GM12801 (cell line): ENCODE data around the gene MEAF6.

ENCODE experiments used
- TF ChIP-seq, protein P1 (sequence below): IDR thresholded peaks from one replicate; pipeline ENCODE4 v1.5.1; 2011; ENCODE audit warnings: control low read depth; ENCODE audit not compliant: insufficient read length; ENCODE audit errors: extremely low read depth

MEAF6 gene

DNA sequence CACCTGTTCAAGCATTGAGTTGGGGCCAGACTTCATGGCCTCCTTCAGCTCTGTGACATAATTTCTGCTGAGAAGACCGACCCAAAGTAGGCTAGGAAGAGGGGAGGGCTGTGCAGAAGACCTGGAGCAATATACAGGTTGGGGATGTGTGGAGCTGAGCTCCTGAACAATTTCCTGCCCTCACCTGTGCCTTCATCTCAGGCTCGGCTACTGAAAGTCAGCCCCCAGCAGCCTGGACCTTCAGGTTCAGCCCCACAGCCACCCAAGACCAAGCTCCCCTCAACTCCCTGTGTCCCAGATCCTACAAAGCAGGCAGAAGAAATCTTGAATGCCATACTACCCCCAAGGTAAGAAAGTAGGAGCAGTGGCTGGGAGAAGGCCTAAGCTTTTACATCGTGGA, 42.8 kb upstream of the MEAF6 start:
- TF ChIP-seq, protein P1, sequence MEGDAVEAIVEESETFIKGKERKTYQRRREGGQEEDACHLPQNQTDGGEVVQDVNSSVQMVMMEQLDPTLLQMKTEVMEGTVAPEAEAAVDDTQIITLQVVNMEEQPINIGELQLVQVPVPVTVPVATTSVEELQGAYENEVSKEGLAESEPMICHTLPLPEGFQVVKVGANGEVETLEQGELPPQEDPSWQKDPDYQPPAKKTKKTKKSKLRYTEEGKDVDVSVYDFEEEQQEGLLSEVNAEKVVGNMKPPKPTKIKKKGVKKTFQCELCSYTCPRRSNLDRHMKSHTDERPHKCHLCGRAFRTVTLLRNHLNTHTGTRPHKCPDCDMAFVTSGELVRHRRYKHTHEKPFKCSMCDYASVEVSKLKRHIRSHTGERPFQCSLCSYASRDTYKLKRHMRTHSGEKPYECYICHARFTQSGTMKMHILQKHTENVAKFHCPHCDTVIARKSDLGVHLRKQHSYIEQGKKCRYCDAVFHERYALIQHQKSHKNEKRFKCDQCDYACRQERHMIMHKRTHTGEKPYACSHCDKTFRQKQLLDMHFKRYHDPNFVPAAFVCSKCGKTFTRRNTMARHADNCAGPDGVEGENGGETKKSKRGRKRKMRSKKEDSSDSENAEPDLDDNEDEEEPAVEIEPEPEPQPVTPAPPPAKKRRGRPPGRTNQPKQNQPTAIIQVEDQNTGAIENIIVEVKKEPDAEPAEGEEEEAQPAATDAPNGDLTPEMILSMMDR, result no peak

DNA sequence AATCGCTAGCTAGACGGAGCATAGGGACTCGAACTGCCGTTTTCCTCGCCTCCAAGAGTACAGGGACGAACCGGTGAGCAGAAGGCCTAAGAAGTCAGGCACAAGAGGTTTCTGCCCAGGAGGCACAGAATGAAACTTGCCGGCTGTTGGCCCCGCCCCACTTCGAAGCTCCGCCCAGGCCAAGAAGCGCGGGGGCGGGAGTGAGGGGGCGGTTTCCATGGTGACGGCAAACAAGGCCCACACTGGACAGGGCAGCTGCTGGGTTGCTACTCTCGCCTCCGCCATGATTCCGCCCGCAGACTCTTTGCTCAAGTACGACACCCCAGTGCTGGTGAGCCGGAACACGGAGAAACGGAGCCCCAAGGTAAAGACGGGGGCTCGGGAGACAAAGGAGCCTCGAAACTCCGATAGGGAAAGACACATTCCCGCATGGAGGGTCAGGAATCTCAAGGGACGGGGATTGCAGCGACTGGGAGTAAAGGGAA, 42.2 kb upstream of the MEAF6 start, which contains the start of gene DNALI1:
Gene DNALI1, plus strand, starts transcription at position 229 of the 485 bp plus-strand sequence. Its CDS starts 55 bp downstream, at position 284.
- TF ChIP-seq, protein P1, result no peak

DNA sequence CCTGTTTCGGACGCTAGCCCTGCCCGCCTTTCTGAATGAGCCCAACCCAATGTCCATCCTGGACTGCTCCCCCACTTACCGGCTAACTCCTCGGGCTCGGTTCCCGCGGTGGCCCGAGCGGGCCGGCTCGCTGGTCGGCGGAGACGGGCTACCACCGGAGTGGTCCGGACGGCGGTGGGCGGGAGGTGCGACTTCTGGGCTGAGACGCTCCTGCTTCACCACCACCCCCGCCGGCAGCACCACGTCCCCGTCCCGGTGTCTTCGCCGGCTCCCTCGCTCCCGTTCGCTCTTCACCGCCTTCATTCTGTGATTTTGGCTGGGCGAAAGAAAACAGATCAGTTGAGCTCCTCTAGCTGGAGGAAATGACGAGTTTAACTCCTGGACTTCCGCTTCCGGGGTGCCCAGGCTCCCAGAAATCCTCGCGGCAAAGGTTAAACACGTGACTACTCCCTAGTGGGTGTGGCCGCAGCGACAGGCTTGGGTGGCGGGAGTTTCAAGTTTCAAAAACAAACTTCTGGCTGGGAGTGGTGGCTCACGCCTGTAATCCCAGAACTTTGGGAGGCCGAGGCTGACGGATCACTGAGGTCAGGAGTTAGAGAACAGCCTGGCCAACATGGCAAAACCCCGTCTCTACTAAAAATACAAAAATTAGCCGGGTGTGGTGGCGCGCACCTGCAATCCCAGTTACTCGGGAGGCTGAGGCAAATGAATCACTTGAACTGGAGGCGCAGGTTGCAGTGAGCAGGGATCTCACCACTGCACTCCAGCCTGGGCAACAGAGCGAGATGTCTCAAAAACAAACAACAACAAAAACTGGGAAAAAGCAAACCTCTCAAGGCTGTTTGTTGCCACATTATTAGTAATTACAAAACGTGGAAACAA, 39.6 kb upstream of the MEAF6 start, which contains the start of gene SNIP1:
Gene SNIP1, minus strand, starts transcription at position 367 of the 882 bp plus-strand sequence. Its CDS starts 64 bp downstream, at position 303.
- TF ChIP-seq, protein P1, result no peak

DNA sequence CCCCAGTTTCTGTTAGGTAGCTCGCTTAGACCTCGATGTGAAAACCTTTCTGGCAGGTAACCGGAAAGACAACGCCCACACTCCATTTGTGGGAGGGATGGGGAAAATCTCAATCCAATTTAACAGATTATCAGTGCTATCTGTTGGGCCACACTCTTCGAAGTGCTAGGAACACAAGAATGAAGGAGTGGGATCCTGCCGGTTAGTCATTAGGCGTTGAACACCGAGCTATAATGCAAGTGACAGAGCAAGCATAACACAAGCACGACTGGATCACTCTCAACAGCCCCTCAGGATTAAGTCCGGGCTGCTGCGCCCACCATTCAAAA, 39.0 kb upstream of the MEAF6 start:
- TF ChIP-seq, protein P1, result no peak

DNA sequence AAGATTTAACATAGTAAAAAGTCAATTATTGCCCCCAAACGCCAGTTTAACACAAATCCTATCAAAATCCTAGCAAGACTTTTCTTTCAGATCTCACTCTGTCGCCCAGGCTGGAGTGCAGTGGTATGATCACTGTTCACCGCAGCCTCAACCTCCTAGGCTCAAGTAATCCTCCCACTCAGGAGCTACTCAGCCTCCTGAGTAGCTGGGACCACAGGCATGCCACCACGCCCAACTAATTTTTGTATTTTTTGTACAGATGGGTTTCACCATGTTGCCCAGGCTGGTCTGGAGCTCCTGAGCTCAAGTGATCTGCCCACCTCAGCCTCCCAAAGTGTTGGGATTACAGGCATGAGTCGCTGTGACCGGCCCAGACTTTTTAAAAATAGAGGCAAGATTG, 34.8 kb upstream of the MEAF6 start:
- TF ChIP-seq, protein P1, result no peak

DNA sequence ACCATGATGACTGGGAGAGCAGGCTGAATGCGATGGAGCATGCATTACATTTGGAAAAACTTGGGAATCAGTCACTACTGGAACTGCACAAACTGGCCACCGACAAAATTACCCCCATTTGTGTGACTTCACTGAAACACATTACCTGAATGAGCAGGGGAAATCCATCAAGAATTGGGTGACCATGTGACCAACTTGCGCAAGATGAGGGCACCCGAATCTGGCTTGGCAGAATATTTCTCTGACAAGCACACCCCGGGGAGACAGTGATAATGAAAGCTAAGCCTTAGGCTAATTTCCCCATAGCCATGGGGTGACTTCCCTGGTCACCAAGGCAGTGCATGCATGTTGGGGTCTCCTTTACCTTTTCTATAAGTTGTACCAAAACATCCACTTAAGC, 30.5 kb upstream of the MEAF6 start:
- TF ChIP-seq, protein P1, result no peak

DNA sequence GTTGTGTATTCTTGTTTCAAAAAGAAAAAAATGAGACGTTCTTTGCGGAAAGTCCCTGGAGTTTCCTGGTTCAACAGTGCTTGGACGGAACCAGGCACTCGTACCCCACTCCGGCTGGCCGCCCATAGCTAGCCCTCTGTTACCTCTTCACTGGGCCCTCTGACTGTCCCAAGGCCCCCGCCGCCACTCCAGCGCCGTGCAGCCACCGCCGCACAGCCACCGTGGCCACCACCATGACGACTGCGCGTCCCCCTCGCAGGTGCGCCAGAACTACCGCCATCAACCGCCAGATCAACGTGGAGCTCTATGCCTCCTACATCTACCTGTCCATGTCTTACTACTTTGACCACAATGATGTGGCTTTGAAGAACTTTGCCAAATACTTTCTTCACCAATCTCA, 30.0 kb upstream of the MEAF6 start:
- TF ChIP-seq, protein P1, result no peak
